Measurements from ENCODE around the gene SCRT2. TPM values are rescaled to one million over a fixed set of nuclear protein-coding genes. Genes with fewer than 3 reads are reported as not detected.

The SCRT2 gene
- polyA plus RNA-seq, 3 donors = 0.05 TPM; not detected in 2

GRCh38 chr20:680638-681187, 5.1 kb upstream of the SCRT2 start:
- WGBS, 3 donors = 69 to 79% (median 76%) methylated on average over 2 of the region's 2 CpGs
- H3K27ac ChIP-seq (ENCODE audit: low read depth, low read length) = no peak overlapping the region

GRCh38 chr20:677957-678356, 2.4 kb upstream of the SCRT2 start:
- no peak overlapping the region for H3K27ac ChIP-seq (ENCODE audit: low read depth, low read length)
- 84 to 90% (median 89%) methylated on average over 5 of the region's 5 CpGs for WGBS, 3 donors

GRCh38 chr20:676967-677366, 1.4 kb upstream of the SCRT2 start:
- H3K27ac ChIP-seq (ENCODE audit: low read depth, low read length) = no peak overlapping the region
- 57 to 64% (median 63%) methylated on average over 3 of the region's 3 CpGs for WGBS, 3 donors

GRCh38 chr20:676315-676937, 824 bp upstream of the SCRT2 start:
- 2 to 3% (median 2%) methylated on average over 21 to 24 of the region's 24 CpGs for WGBS, 3 donors
- H3K27ac ChIP-seq (ENCODE audit: low read depth, low read length) = no peak overlapping the region

- WGBS, 3 donors = 3 to 5% (median 4%) methylated on average over 22 to 25 of the region's 25 CpGs
Observed at GRCh38 chr20:675033-675452, 559 bp downstream of the SCRT2 start.

GRCh38 chr20:673603-674001, 2.0 kb downstream of the SCRT2 start:
- 33 to 46% (median 43%) methylated on average over 3 of the region's 3 CpGs for WGBS, 3 donors
- H3K27ac ChIP-seq (ENCODE audit: low read depth, low read length) = no peak overlapping the region

More at GRCh38 chr20:675033-675452, 559 bp downstream of the SCRT2 start:
- H3K27ac ChIP-seq (ENCODE audit: low read depth, low read length) = no peak overlapping the region

GRCh38 chr20:672963-673602, 2.5 kb downstream of the SCRT2 start:
- no peak overlapping the region for H3K27ac ChIP-seq (ENCODE audit: low read depth, low read length)
- WGBS, 3 donors = 21 to 30% (median 23%) methylated on average over 7 of the region's 7 CpGs

GRCh38 chr20:671252-672030, 4.2 kb downstream of the SCRT2 start:
- H3K27ac ChIP-seq (ENCODE audit: low read depth, low read length) = no peak overlapping the region
- WGBS, 3 donors = 30 to 53% (median 37%) methylated on average over 8 to 9 of the region's 9 CpGs

GRCh38 chr20:669573-669972, 6.0 kb downstream of the SCRT2 start:
- WGBS, 3 donors = 75 to 84% (median 82%) methylated on average over 7 of the region's 7 CpGs

GRCh38 chr20:668638-669037, 7.0 kb downstream of the SCRT2 start:
- H3K27ac ChIP-seq (ENCODE audit: low read depth, low read length) = no peak overlapping the region
- 49 to 81% (median 68%) methylated on average over 3 of the region's 3 CpGs for WGBS, 3 donors

More at GRCh38 chr20:669573-669972, 6.0 kb downstream of the SCRT2 start:
- H3K27ac ChIP-seq (ENCODE audit: low read depth, low read length) = no peak overlapping the region

- H3K27ac ChIP-seq (ENCODE audit: low read depth, low read length) = no peak overlapping the region
Observed at GRCh38 chr20:668050-668449, 7.6 kb downstream of the SCRT2 start.

GRCh38 chr20:667351-668034, 8.1 kb downstream of the SCRT2 start:
- no peak overlapping the region for H3K27ac ChIP-seq (ENCODE audit: low read depth, low read length)
- WGBS, 3 donors = 26 to 34% (median 31%) methylated on average over 9 of the region's 9 CpGs

GRCh38 chr20:666877-667276, 8.7 kb downstream of the SCRT2 start:
- no peak overlapping the region for H3K27ac ChIP-seq (ENCODE audit: low read depth, low read length)
- 19 to 57% (median 54%) methylated on average over 4 of the region's 4 CpGs for WGBS, 3 donors

GRCh38 chr20:665276-665675, 10.3 kb downstream of the SCRT2 start:
- WGBS, 3 donors = 21 to 45% (median 42%) methylated on average over 6 of the region's 6 CpGs
- no peak overlapping the region for H3K27ac ChIP-seq (ENCODE audit: low read depth, low read length)

GRCh38 chr20:664576-664975, 11.0 kb downstream of the SCRT2 start:
- WGBS, 3 donors = 28 to 42% (median 33%) methylated on average over 13 of the region's 13 CpGs
- H3K27ac ChIP-seq (ENCODE audit: low read depth, low read length) = no peak overlapping the region

- 4 to 8% (median 6%) methylated on average over 27 to 60 of the region's 60 CpGs for WGBS, 3 donors
- H3K27ac ChIP-seq (ENCODE audit: low read depth, low read length) = no peak overlapping the region
Observed at GRCh38 chr20:664151-664550, 11.5 kb downstream of the SCRT2 start.

- H3K27ac ChIP-seq (ENCODE audit: low read depth, low read length) = no peak overlapping the region
- 3 to 7% (median 7%) methylated on average over 65 to 84 of the region's 84 CpGs for WGBS, 3 donors
Observed at GRCh38 chr20:663315-664090, 12.1 kb downstream of the SCRT2 start.
